HL-60 (cell line): ENCODE data around the gene STH.

Experiments
- CTCF ChIP-seq: IDR thresholded peaks from one replicate; pipeline ENCODE4 v1.5.1; 2011; ENCODE audit warnings: low read length, control low read depth, inconsistent platforms; ENCODE audit not compliant: insufficient read depth
- POLR2AphosphoS5 ChIP-seq: IDR thresholded peaks from 2 replicates; pipeline ENCODE4 v1.6.1; 2012; ENCODE audit warnings: low read depth

- no peak for TF ChIP-seq CTCF
- no peak for TF ChIP-seq POLR2AphosphoS5
Measured at GRCh38 chr17:46047398-46047797, 48.3 kb downstream of the STH start.
